H9 (cell line): ENCODE results near the gene CACNA2D3. TPM values are rescaled to one million over a fixed set of nuclear protein-coding genes. Genes with fewer than 3 reads are reported as not detected.

ENCODE experiments used
- DNase-seq: peaks from one replicate; pipeline ENCODE4 v3.0.0-alpha.2; 2017
- H2AFZ ChIP-seq: one replicate; pipeline ENCODE4 v1.6.1; 2013; ENCODE audit warnings: mild to moderate bottlenecking, low read length, control low read depth, moderate library complexity
- H2AK5ac ChIP-seq: 2 replicates; pipeline ENCODE4 v1.6.1; 2013; ENCODE audit warnings: low read length, control low read depth, mixed read lengths; ENCODE audit not compliant: insufficient read length
- H2BK120ac ChIP-seq: one replicate; pipeline ENCODE4 v1.6.1; 2013; ENCODE audit warnings: low read depth, mild to moderate bottlenecking, low read length, control low read depth, inconsistent platforms; ENCODE audit not compliant: poor library complexity, severe bottlenecking
- H2BK12ac ChIP-seq: 2 replicates; pipeline ENCODE4 v1.6.1; 2013; ENCODE audit warnings: low read length, control low read depth, mixed read lengths, low read depth; ENCODE audit not compliant: insufficient read length
- H2BK15ac ChIP-seq: 2 replicates; pipeline ENCODE4 v1.6.1; 2013; ENCODE audit warnings: low read depth, low read length, control low read depth
- H2BK20ac ChIP-seq: one replicate; pipeline ENCODE4 v1.6.1; 2013; ENCODE audit warnings: low read depth, mild to moderate bottlenecking, low read length, control low read depth, inconsistent platforms; ENCODE audit not compliant: poor library complexity, severe bottlenecking
- H2BK5ac ChIP-seq: 2 replicates; pipeline ENCODE4 v1.6.1; 2013; ENCODE audit warnings: low read length, control low read depth, mixed read lengths; ENCODE audit not compliant: insufficient read length
- H3K14ac ChIP-seq: 2 replicates; pipeline ENCODE4 v1.6.1; 2013; ENCODE audit warnings: low read length, control low read depth; ENCODE audit not compliant: insufficient read depth
- H3K18ac ChIP-seq: 2 replicates; pipeline ENCODE4 v1.6.1; 2013; ENCODE audit warnings: low read depth, mild to moderate bottlenecking, mixed read lengths, low read length, control low read depth; ENCODE audit not compliant: insufficient read length
- H3K23ac ChIP-seq: 2 replicates; pipeline ENCODE4 v1.6.1; 2013; ENCODE audit warnings: low read length, control low read depth, mixed read lengths, low read depth; ENCODE audit not compliant: insufficient read length
- H3K23me2 ChIP-seq: 2 replicates; pipeline ENCODE4 v1.6.1; 2013; ENCODE audit warnings: low read depth, mild to moderate bottlenecking, mixed read lengths, low read length, control low read depth; ENCODE audit not compliant: insufficient read length, poor library complexity, severe bottlenecking
- H3K27ac ChIP-seq: 2 replicates; pipeline ENCODE4 v1.5.1; 2013; ENCODE audit warnings: low read length, control low read depth, mixed read lengths, low read depth; ENCODE audit not compliant: insufficient read length
- H3K27me3 ChIP-seq: 2 replicates; pipeline ENCODE4 v1.6.1; 2013; ENCODE audit warnings: low read length, control low read depth, inconsistent platforms; ENCODE audit not compliant: insufficient read depth
- H3K4ac ChIP-seq: 2 replicates; pipeline ENCODE4 v1.6.1; 2013; ENCODE audit warnings: low read depth, mild to moderate bottlenecking, control low read depth, inconsistent platforms, low read length, moderate library complexity
- H3K4me1 ChIP-seq: 2 replicates; pipeline ENCODE4 v1.6.1; 2013; ENCODE audit warnings: low read length, control low read depth, inconsistent platforms; ENCODE audit not compliant: insufficient read depth
- H3K4me2 ChIP-seq: 2 replicates; pipeline ENCODE4 v1.6.1; 2013; ENCODE audit warnings: low read length, control low read depth, mixed read lengths; ENCODE audit not compliant: insufficient read length, insufficient read depth
- H3K56ac ChIP-seq: 2 replicates; pipeline ENCODE4 v1.6.1; 2013; ENCODE audit warnings: low read depth, mild to moderate bottlenecking, mixed read lengths, low read length, control low read depth; ENCODE audit not compliant: insufficient read length
- H3K79me1 ChIP-seq: 2 replicates; pipeline ENCODE4 v1.6.1; 2013; ENCODE audit warnings: low read depth, mild to moderate bottlenecking, moderate library complexity, low read length, control low read depth, inconsistent platforms; ENCODE audit not compliant: insufficient read depth, poor library complexity, severe bottlenecking
- H3K79me2 ChIP-seq: 2 replicates; pipeline ENCODE4 v1.6.1; 2013; ENCODE audit warnings: low read length, control low read depth, inconsistent platforms; ENCODE audit not compliant: insufficient read depth
- H3K9ac ChIP-seq: 2 replicates; pipeline ENCODE4 v1.6.1; 2013; ENCODE audit warnings: low read length, control low read depth, mixed read lengths; ENCODE audit not compliant: insufficient read length; ENCODE audit errors: extremely low read depth
- H3K9me3 ChIP-seq: one replicate; pipeline ENCODE4 v1.6.1; 2013; ENCODE audit warnings: low read depth, low read length, inconsistent platforms; ENCODE audit not compliant: control insufficient read depth
- H3T11ph ChIP-seq: one replicate; pipeline ENCODE4 v1.6.1; 2013; ENCODE audit warnings: mild to moderate bottlenecking, low read length, control low read depth, inconsistent platforms
- H4K20me1 ChIP-seq: one replicate; pipeline ENCODE4 v1.6.1; 2013; ENCODE audit not compliant: control insufficient read depth, insufficient read length, insufficient read depth
- H4K5ac ChIP-seq: 2 replicates; pipeline ENCODE4 v1.6.1; 2013; ENCODE audit warnings: low read depth, mild to moderate bottlenecking, mixed read lengths, low read length, control low read depth; ENCODE audit not compliant: insufficient read length
- H4K8ac ChIP-seq: replicated peaks from 2 replicates; pipeline ENCODE4 v1.6.1; 2013; ENCODE audit warnings: low read length, control low read depth, mixed read lengths, low read depth; ENCODE audit not compliant: insufficient read length
- H4K91ac ChIP-seq: 2 replicates; pipeline ENCODE4 v1.6.1; 2013; ENCODE audit warnings: low read depth, mild to moderate bottlenecking, moderate library complexity, mixed read lengths, low read length, control low read depth; ENCODE audit not compliant: insufficient read length
- H3K27ac Mint-ChIP-seq, 3 experiments: 2 replicates in 2 of 3; 3 replicates in 1 of 3; pipeline ENCODE4 v1.8.0; 2020 to 2021; ENCODE audit warnings: mixed read lengths in 3 of 3, mild to moderate bottlenecking in 1 of 3, moderate library complexity in 1 of 3
- H3K27me3 Mint-ChIP-seq: 2 replicates; pipeline ENCODE4 v1.8.0; 2021; ENCODE audit warnings: low read depth, mild to moderate bottlenecking, moderate library complexity, mixed read lengths
- H3K36me3 Mint-ChIP-seq, 3 experiments: 2 replicates in 2 of 3; 3 replicates in 1 of 3; pipeline ENCODE4 v1.8.0; 2020 to 2021; ENCODE audit warnings: low read depth in 3 of 3, mixed read lengths in 3 of 3; ENCODE audit not compliant: insufficient read depth in 1 of 3
- H3K4me1 Mint-ChIP-seq, 2 experiments: 2 replicates each; pipeline ENCODE4 v1.8.0; 2020; ENCODE audit warnings: mixed read lengths in 2 of 2
- H3K4me3 Mint-ChIP-seq, 2 experiments: 2 replicates in 1 of 2; 3 replicates in 1 of 2; pipeline ENCODE4 v1.8.0; 2020 to 2021; ENCODE audit warnings: mild to moderate bottlenecking in 2 of 2, mixed read lengths in 2 of 2, moderate library complexity in 1 of 2
- H3K9me3 Mint-ChIP-seq, 2 experiments: 2 replicates in 1 of 2; 3 replicates in 1 of 2; pipeline ENCODE4 v1.8.0; 2020; ENCODE audit warnings: mild to moderate bottlenecking in 2 of 2, mixed read lengths in 2 of 2, moderate library complexity in 1 of 2
- WGBS: extraction: QIAGEN DNeasy Blood & Tissue Kit; methylation state at CpG from one replicate; pipeline ENCODE4 v1.1.7; 2013; ENCODE audit warnings: missing lambda C conversion rate, low lambda C conversion rate, mixed read lengths; ENCODE audit not compliant: insufficient read length; ENCODE audit errors: extremely low coverage; 5-methylcytosine and 5-hydroxymethylcytosine counted together
- total RNA-seq: library from RNA; stranded (reverse); gene quantifications from 2 replicates; pipeline ENCODE4 v1.2.1, GENCODE V29; 2021
- TF ChIP-seq, protein P1 (sequence below): fragments of 200-600 bp; sonication (generic); conservative IDR thresholded peaks from 3 replicates; pipeline ENCODE4 v1.8.0; 2021; ENCODE audit warnings: antibody characterized with exemption, mild to moderate bottlenecking

The CACNA2D3 gene
- total RNA-seq, 1 experiment from 2014 or later = 3.2 TPM

DNA sequence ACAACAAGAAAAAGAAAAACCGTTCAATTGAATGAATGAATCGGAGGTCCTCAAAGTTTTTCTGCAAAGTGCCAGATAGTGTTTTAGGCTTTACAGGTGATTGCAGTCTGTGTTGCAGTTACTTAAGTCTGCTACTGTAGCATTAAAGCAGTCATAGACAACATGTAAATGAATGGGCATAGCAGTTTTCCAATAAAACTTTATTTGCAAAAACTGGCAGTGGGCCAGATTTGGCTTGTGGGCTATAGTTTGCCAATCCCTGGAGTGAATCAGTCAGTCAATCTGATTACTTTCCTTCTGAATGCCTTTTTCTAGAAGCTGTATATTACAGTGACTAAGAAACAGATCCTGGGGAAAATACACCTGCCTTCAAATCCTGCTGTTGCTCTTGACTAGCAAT, 562.9 kb downstream of the CACNA2D3 start:
- H3K23me2 ChIP-seq = no peaks in the 10 kb centered on the region
- Mint-ChIP-seq H3K27me3 (no peaks in the 10 kb centered on the region; the same call in 1 of the 2 replicates), H3K9me3 (peaks cover 2 to 3% of the 10 kb centered on the region in 2 experiments; a peak in 1 of 5 replicates), H3K36me3 (peaks cover 0 to 2% (median 2%) of the 10 kb centered on the region in 3 experiments; a peak in 4 of 7 replicates), H3K4me1 (peaks cover 30 to 49% of the 10 kb centered on the region in 2 experiments), H3K4me3 (no peak overlapping the region), H3K27ac (peak overlapping the region in 1 of 3 experiments; percentile 48; a peak in 1 of 7 replicates)
- H2BK120ac ChIP-seq = no peak overlapping the region
- H3K9me3 ChIP-seq = no peaks in the 10 kb centered on the region
- no peak overlapping the region for H3K18ac ChIP-seq
- no peak overlapping the region for H3K27ac ChIP-seq
- no peak overlapping the region for H3K23ac ChIP-seq
- no peak overlapping the region for H3K9ac ChIP-seq
- TF ChIP-seq, protein P1, sequence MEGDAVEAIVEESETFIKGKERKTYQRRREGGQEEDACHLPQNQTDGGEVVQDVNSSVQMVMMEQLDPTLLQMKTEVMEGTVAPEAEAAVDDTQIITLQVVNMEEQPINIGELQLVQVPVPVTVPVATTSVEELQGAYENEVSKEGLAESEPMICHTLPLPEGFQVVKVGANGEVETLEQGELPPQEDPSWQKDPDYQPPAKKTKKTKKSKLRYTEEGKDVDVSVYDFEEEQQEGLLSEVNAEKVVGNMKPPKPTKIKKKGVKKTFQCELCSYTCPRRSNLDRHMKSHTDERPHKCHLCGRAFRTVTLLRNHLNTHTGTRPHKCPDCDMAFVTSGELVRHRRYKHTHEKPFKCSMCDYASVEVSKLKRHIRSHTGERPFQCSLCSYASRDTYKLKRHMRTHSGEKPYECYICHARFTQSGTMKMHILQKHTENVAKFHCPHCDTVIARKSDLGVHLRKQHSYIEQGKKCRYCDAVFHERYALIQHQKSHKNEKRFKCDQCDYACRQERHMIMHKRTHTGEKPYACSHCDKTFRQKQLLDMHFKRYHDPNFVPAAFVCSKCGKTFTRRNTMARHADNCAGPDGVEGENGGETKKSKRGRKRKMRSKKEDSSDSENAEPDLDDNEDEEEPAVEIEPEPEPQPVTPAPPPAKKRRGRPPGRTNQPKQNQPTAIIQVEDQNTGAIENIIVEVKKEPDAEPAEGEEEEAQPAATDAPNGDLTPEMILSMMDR = no peak
- no peak overlapping the region for H2BK12ac ChIP-seq
- no peak overlapping the region for H4K5ac ChIP-seq
- H2AK5ac ChIP-seq = no peak overlapping the region
- H2BK20ac ChIP-seq = no peak overlapping the region
- H4K8ac ChIP-seq = no peak overlapping the region
- no peak overlapping the region for H4K91ac ChIP-seq
- no peak overlapping the region for H3T11ph ChIP-seq
- no peak overlapping the region for H2BK15ac ChIP-seq
- no peaks in the 10 kb centered on the region for H4K20me1 ChIP-seq
- H3K56ac ChIP-seq = no peak overlapping the region
- peaks cover 5% of the 10 kb centered on the region; the same call in 1 of the 2 replicates for H3K4me1 ChIP-seq
- no peak overlapping the region for H2AFZ ChIP-seq
- H2BK5ac ChIP-seq = no peak overlapping the region
- H3K79me2 ChIP-seq = no peaks in the 10 kb centered on the region
- H3K4ac ChIP-seq = no peak overlapping the region
- no peaks in the 10 kb centered on the region for H3K27me3 ChIP-seq
- H3K14ac ChIP-seq = no peak overlapping the region
- H3K4me2 ChIP-seq = no peak overlapping the region
- no CpG with 5 or more reads among the region's 2 CpGs for WGBS
- DNase-seq = no peak
- H3K79me1 ChIP-seq = no peaks in the 10 kb centered on the region
